Measurements from ENCODE around the gene DPH1.

The DPH1 gene

DNA sequence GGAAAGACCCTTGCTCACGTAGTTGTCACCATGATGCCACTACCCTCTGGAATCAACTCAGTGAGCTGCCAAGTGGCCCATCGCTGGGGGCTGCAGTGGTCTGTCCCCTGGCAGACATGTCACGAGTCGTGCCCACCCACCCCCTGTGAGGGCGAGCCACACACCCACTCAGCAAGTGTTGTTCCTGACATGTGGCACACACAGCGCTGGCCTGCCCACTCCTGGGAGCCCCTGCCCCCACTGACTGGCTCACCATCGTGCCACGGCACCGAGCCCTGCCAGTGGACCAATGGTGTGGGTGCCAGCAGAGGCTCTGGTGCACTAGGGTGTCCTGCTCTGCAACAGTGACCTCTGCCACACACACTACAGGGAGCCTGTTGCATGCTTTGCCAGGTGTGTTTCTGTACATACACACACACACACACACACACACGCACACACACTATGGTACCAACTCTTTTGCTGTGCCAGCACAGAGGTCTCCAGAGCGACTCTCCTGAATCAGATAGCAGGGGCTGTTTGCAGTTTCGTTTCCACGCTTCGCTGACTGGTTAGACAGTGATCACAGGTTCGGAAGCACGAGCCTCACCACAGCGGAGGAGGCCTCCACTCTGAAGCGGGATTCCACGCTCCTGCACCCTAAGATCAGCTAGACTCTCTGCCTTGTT, 12.5 kb upstream of the DPH1 start:
- no peak for DNase-seq (ENCODE audit: low read depth)
- TF ChIP-seq, protein P1, sequence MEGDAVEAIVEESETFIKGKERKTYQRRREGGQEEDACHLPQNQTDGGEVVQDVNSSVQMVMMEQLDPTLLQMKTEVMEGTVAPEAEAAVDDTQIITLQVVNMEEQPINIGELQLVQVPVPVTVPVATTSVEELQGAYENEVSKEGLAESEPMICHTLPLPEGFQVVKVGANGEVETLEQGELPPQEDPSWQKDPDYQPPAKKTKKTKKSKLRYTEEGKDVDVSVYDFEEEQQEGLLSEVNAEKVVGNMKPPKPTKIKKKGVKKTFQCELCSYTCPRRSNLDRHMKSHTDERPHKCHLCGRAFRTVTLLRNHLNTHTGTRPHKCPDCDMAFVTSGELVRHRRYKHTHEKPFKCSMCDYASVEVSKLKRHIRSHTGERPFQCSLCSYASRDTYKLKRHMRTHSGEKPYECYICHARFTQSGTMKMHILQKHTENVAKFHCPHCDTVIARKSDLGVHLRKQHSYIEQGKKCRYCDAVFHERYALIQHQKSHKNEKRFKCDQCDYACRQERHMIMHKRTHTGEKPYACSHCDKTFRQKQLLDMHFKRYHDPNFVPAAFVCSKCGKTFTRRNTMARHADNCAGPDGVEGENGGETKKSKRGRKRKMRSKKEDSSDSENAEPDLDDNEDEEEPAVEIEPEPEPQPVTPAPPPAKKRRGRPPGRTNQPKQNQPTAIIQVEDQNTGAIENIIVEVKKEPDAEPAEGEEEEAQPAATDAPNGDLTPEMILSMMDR (IDR thresholded peaks at IDR 0.05; ENCODE audit: low read depth, low read length, missing control alignments) = no peak
- H3K4me3 ChIP-seq (ENCODE audit: low read depth, low read length) = no peak overlapping the region

DNA sequence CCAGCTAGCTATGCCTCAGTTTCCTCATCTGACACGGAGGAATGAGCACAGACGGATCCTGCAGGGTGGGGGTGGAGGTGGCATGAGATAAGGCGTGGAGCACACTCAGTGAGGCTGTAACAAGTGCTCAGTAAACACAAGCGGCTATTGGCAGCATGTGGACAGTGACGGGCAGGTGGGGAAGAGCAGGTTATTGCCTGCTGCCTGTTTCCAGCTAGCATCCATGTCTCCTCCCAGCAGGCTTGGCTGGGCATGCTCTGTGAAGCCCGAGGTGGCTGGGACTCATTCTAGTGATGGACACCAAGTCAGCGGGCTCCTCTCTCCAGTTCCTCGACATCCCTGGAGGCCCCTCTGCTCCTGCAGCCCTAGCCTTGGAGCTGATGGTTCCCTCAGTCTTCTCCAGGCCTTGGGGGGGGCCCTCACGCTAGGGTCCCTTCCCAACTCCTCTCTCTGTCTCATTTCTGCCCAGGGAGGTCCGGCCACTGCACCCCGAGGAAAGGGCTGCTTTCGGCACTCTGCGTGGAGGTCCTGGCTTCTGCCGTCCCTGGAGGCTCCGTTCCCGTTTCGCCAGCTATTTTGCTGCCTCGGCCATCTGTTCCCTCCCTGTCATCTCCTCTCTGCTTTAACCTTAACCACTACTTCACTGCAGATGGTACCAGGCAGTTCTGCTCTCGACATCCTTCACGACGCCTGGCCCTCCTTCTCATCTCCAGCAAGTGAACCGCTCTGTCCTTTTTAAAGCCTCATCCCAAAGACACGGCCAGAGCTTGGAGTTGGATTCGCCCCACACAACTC, 11.0 kb upstream of the DPH1 start:
- no peak for DNase-seq (ENCODE audit: low read depth)
- TF ChIP-seq, protein P1 (IDR thresholded peaks at IDR 0.05; ENCODE audit: low read depth, low read length, missing control alignments) = no peak
- no peak overlapping the region for H3K4me3 ChIP-seq (ENCODE audit: low read depth, low read length)

DNA sequence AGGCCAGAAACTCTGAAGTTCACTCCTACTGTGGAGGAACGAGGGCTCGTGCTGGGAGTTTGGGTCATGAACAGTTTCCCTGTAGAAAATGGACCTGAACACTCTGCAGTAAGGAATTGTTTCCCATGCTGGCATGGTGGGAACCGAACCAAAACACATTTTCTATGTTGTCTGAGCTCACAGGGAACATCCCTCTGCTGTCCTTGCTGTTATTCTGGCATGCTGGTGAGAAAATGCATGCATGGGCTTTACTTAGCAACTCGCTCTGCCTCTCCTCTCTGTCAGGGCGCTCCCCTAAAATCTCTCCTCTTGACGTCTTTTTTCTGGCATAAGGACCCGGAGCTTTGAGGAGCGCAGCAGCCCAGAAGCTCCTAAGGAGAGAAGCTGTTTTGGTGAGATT, 10.2 kb upstream of the DPH1 start:
- TF ChIP-seq, protein P1 (IDR thresholded peaks at IDR 0.05; ENCODE audit: low read depth, low read length, missing control alignments) = no peak
- no peak for DNase-seq (ENCODE audit: low read depth)
- no peak overlapping the region for H3K4me3 ChIP-seq (ENCODE audit: low read depth, low read length)

DNA sequence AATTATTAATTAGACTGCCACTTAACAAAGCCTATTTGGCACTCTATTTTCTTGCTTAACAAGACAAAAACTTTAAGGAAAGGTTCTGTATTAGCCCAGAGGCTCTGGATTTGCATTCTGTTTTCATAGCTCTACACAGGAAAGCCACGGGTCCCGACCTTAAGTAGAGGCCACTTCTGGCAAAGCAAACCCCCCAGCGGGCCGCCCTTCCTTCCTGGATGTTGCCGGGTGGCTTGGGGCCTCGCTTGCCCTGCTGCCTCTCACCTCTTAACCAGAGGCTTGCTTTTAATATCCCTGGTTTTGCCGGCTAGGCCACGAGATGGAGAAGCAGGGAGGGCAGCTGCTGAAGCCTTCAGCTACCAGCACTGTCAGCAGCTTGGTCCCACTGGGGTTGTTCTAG, 9.2 kb upstream of the DPH1 start:
- TF ChIP-seq, protein P1 (IDR thresholded peaks at IDR 0.05; ENCODE audit: low read depth, low read length, missing control alignments) = no peak
- H3K4me3 ChIP-seq (ENCODE audit: low read depth, low read length) = no peak overlapping the region
- DNase-seq (ENCODE audit: low read depth) = no peak

GRCh38 chr17:2022647-2023240, 7.2 kb upstream of the DPH1 start:
- TF ChIP-seq, protein P1 (IDR thresholded peaks at IDR 0.05; ENCODE audit: low read depth, low read length, missing control alignments) = no peak
- no peak for DNase-seq (ENCODE audit: low read depth)
- H3K4me3 ChIP-seq (ENCODE audit: low read depth, low read length) = no peak overlapping the region

DNA sequence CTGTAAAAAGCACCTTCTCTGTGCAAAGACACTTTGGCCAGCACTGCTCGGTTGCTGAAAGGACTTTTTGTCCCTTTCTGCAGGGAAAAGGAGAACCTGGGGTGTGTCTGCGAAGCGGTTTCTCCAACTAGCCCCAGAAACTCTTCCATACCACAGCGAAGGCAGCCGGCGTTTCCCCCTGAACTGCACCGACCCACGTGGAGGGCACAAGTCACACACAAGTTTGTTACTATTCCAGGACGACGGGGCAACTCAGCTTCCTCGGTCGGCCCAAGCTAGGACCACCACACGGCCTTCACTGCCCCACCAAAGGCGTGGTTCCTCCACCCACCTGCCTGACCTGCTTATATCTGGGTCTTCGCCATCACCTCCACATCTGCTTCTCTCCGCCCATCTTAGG, 6.7 kb upstream of the DPH1 start:
- no peak overlapping the region for H3K4me3 ChIP-seq (ENCODE audit: low read depth, low read length)
- no peak for DNase-seq (ENCODE audit: low read depth)
- TF ChIP-seq, protein P1 (IDR thresholded peaks at IDR 0.05; ENCODE audit: low read depth, low read length, missing control alignments) = no peak

Measured in GM12864 (cell line).